Omental fat pad (tissue), 4 donors: ENCODE measurements around the gene SLC25A21. TPM values are rescaled to one million over a fixed set of nuclear protein-coding genes. Genes with fewer than 3 reads are reported as not detected.

Source experiments
- ATAC-seq: fragments of 150-250 bp; one replicate; pipeline ENCODE4 v1.9.1; 2016; ENCODE audit warnings: mild to moderate bottlenecking, moderate library complexity; ENCODE audit not compliant: low FRiP score
- DNase-seq: peaks from one replicate; pipeline ENCODE4 v3.0.0-alpha.2; 2019; ENCODE audit warnings: low spot score
- total RNA-seq, 4 donors: library from RNA; depleted of rRNA; stranded (reverse); fragments of >200 nt; gene quantifications; one replicate each; pipeline ENCODE4 v1.1.0, GENCODE V29; 2016
- TF ChIP-seq, protein P1 (sequence below), 3 donors: fragments of 450-650 bp; IDR thresholded peaks; one replicate each; pipeline ENCODE4 v1.5.1; 2016 to 2017; ENCODE audit warnings: antibody characterized with exemption in 3 of 3, mild to moderate bottlenecking in 3 of 3, moderate library complexity in 2 of 3

The SLC25A21 gene
- total RNA-seq, 4 donors from 2014 or later = 0.38 to 1.4 TPM; not detected in 2

GRCh38 chr14:36751106-36751505, 421.3 kb downstream of the SLC25A21 start:
- DNase-seq = no peak
- ATAC-seq = no peak
- TF ChIP-seq, protein P1, sequence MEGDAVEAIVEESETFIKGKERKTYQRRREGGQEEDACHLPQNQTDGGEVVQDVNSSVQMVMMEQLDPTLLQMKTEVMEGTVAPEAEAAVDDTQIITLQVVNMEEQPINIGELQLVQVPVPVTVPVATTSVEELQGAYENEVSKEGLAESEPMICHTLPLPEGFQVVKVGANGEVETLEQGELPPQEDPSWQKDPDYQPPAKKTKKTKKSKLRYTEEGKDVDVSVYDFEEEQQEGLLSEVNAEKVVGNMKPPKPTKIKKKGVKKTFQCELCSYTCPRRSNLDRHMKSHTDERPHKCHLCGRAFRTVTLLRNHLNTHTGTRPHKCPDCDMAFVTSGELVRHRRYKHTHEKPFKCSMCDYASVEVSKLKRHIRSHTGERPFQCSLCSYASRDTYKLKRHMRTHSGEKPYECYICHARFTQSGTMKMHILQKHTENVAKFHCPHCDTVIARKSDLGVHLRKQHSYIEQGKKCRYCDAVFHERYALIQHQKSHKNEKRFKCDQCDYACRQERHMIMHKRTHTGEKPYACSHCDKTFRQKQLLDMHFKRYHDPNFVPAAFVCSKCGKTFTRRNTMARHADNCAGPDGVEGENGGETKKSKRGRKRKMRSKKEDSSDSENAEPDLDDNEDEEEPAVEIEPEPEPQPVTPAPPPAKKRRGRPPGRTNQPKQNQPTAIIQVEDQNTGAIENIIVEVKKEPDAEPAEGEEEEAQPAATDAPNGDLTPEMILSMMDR (IDR thresholded peaks at IDR 0.05) = no peak

- DNase-seq (no peak), ATAC-seq (no peak)
- TF ChIP-seq, protein P1 (IDR thresholded peaks at IDR 0.05) = no peak
Observed at GRCh38 chr14:36750244-36750643, 422.2 kb downstream of the SLC25A21 start.

- TF ChIP-seq, protein P1 (IDR thresholded peaks at IDR 0.05) = no peak
- DNase-seq (no peak), ATAC-seq (no peak)
Observed at GRCh38 chr14:36748610-36749213, 423.7 kb downstream of the SLC25A21 start.

DNA sequence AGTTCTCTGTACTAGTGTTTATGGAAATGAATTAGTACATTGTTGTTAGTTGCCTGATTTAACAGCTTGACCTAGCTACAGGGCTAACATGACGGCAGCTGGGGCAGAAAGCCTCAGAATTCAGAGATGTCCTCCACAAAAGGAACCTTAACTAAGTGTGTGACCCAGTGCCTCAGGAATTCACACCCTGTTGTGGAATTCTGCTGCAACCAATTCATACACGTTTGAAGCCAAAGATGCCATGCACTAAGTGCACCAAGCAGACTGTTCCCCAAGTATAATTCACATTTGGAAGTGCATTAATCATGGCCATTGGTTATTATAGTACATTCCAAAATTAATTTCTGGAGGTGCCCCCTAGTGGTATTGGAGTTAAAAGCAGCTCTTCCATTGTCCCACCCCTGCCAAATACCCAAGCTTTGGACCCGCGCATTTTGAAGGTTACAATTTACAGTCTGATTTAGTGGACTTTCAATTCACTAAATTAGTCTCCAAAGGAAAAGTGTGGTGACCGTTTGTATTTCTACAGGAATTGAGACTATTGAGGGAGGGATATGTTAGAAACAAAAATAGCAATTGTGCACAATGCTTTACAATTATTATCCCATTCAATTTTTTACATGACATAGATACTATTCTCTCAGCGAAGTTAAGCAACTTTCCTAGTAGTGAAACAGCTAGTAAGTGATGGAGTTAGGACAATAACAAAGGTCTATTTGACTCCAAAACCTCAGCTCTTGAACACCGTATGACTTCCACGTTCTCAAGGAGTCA, 424.8 kb downstream of the SLC25A21 start:
- TF ChIP-seq, protein P1 (IDR thresholded peaks at IDR 0.05) = no peak
- no peak for ATAC-seq
- no peak for DNase-seq

GRCh38 chr14:36746872-36747271, 425.5 kb downstream of the SLC25A21 start:
- DNase-seq = no peak
- TF ChIP-seq, protein P1 (IDR thresholded peaks at IDR 0.05) = no peak
- ATAC-seq = no peak

DNA sequence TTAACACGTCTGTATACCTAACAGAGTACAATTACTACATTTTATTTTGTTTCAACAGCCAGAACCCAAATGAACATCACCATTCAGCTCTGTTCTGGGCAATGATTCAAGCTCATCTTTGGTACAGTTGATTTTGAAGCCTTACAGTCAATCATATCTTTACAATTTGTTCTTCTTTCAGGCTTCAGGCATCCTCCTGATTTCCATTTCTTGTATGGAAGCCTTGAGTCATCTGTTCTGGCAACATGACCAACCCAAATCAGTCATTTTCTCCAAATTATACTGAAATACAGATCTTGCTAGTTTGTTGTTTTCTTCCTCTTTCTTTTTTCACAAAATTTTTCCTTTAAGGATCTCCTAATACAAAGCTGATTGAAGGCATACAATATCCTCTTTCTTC, 430.5 kb downstream of the SLC25A21 start:
- ATAC-seq = no peak
- no peak for DNase-seq
- TF ChIP-seq, protein P1 (IDR thresholded peaks at IDR 0.05) = no peak

GRCh38 chr14:36738269-36738668, 434.1 kb downstream of the SLC25A21 start:
- TF ChIP-seq, protein P1 (IDR thresholded peaks at IDR 0.05) = no peak
- DNase-seq (no peak), ATAC-seq (no peak)
